DND-41 (cell line): ENCODE results near the gene FHL2.

Experiments
- EZH2 ChIP-seq: IDR thresholded peaks from 3 replicates; pipeline ENCODE4 v1.6.1; 2012; ENCODE audit warnings: borderline replicate concordance, low read depth, mild to moderate bottlenecking, moderate library complexity, low read length, inconsistent platforms; ENCODE audit not compliant: severe bottlenecking
- TF ChIP-seq, protein P1 (sequence below): IDR thresholded peaks from 2 replicates; pipeline ENCODE4 v1.5.1; 2012; ENCODE audit warnings: borderline replicate concordance, low read length, moderate library complexity, mild to moderate bottlenecking; ENCODE audit not compliant: poor library complexity, severe bottlenecking; ENCODE audit errors: extremely low read depth

DNA sequence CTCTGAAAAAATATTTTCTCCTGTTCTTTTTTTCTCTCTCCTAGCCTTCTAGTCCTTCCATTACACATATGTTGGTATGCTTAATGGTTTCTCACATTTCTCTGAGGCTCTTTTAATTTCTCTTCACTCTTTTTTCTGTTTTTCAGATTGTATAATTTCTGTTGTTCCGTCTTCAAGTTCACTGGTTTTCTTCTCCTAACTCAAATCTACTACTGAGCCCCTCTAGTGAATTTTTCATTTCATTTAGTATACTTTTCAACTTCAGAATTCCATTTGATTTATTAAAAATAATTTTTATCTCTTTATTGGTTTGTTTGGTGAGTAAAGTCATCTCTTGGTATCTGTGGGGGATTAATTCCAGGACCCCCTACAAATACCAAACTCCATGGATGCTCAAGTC is 41.7 kb downstream of the FHL2 start:
- TF ChIP-seq, protein P1, sequence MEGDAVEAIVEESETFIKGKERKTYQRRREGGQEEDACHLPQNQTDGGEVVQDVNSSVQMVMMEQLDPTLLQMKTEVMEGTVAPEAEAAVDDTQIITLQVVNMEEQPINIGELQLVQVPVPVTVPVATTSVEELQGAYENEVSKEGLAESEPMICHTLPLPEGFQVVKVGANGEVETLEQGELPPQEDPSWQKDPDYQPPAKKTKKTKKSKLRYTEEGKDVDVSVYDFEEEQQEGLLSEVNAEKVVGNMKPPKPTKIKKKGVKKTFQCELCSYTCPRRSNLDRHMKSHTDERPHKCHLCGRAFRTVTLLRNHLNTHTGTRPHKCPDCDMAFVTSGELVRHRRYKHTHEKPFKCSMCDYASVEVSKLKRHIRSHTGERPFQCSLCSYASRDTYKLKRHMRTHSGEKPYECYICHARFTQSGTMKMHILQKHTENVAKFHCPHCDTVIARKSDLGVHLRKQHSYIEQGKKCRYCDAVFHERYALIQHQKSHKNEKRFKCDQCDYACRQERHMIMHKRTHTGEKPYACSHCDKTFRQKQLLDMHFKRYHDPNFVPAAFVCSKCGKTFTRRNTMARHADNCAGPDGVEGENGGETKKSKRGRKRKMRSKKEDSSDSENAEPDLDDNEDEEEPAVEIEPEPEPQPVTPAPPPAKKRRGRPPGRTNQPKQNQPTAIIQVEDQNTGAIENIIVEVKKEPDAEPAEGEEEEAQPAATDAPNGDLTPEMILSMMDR: no peak
- TF ChIP-seq EZH2: no peak
